NCI-H1048 (cell line): ENCODE measurements around the gene AGBL1.

Experiments used
- DNase-seq: peaks from one replicate; lab custom pipeline; 2025; lab: John Stamatoyannopoulos, UW

The AGBL1 gene

DNA sequence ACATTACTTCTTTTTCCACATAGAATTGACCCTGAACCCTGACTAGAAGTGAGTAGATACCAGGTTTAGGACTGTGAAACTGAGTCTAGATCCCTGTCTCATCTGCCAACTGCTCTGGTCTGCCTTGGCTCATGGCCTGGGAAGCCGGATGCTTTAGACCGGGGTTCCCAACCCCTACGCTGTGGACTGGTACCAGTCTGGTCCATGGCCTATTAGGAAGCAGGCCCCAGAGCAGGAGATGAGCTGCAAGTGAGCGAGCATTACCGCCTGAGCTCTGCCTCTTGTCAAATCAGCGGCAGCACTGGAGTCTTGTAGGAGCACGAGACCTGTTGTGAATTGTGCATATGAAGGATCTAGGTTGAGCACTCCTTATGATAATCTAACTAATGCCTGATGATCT lies 734.2 kb downstream of the AGBL1 start:
- no peak for DNase-seq

DNA sequence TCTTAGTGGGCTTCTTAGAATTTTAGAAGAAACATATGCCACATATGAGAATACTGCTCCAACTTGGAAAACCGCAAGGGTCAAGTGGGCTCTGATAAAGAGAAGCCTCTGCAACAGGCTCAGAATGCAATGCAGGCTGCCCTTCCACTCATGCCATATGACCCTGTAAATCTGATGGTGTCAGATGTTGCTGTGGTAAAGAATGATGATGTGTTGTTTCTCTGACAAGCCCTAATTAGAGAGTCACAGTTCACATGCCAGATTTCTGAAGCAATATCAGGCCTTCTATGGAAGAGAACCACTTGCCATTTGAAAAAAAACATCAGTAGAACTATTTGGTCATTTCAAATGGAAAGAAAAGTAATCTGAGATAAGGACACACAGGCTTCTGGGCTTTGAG lies 749.6 kb downstream of the AGBL1 start:
- DNase-seq: no peak

DNA sequence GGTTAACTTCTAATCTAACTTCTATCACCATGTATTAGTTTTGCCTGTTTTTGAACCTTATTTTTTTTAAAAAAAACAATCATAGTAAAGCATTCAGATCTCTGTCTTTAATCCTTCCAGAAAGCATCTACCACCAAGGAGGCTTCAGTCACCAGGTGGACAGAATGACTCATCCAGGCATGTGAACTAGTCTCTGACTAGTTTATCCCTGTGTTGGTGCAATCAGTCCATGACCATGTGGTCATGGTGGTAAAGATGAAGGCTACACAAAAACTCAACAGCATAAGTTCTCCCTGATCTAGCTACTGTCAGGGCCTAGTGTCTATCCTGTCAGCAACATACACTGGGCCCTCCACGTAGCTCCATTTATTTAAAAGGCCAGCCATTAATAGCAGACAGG lies 750.6 kb downstream of the AGBL1 start:
- no peak for DNase-seq

DNA sequence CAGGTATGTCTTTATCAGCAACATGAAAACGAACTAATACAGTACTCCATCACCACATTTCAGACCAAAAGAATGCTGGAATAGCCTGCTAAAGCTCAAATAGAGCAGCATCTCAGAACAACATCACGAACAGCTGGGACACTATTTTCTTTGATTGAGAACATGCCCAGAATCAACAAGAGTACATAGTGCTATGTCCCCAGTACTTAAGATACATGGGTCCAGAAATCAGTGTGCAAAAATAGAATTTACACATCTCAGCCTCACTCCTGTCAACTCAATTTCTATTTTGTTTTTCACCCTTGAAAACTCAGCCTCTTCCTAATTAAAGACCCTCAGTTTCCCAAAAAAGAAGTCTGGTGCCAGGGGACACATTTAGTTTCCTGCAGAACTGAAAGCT lies 753.9 kb downstream of the AGBL1 start:
- no peak for DNase-seq

DNA sequence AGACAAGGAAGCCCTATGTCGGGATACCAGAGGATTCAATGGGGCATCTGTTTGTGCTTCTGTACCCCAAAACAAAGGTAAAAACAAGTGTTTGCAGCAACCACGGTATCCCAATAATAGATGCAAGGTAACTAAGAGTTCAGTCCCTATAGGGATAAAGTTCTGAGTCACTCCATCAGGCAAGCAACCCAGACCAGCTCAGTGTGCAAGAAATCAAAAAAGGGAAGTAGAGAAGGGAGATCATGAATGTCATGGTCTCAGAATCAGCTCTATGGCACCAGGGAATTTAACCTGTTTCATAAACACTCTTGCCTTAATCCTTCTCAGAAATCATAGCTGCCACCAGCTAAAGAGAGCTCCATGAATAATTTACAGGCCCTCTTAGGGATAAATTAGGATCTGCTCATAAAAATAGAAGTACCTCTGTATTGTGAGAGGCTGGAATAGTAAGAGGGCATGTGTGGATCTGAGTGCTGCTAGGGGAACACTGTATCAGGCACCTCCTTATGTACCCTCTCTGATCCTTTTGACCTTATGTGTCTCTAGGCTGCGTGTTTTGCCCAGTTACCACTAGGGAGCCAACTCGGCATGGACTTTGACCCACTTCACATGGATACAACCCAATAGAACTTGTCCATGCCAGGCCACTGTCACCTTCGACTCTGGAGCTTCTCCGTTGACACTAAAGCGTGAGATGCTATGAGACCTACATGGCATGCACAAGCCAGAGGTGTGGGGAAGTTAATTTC lies 754.6 kb downstream of the AGBL1 start:
- no peak for DNase-seq

DNA sequence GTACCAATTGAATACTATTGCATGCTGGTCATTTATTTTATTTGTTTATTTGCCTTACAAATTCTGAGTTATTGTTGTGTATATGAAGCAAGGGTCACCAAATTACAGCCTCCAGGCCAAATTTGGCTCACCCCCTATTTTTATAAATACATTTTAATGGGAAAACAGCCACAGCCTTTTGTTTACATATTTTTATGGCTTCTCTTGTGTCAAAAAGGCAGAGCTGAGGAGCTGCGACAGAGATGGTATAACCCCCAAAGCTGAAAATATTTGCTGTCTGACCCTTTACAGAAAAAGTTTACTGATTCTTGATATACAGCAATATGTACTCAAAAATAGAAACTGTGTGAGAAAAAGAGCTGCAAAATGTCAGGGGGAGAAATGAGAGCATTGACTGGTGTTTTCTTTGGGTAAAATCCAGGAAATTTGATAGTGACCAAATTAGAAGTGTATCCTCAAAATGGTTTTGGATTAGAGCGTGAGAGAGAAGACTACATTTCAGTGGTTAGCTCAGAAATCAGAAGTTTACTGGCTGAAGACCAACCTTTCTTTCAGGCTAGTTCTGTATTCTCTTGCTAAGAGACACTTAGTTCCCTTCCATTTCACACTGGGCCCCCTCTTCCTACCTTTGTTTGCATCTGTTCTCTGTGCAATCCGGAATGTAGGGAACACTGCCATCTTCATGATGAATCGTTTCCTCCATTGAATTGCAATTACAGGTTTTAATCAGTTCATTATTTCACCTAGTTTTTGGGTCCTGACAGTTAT lies 757.8 kb downstream of the AGBL1 start:
- DNase-seq: no peak

DNA sequence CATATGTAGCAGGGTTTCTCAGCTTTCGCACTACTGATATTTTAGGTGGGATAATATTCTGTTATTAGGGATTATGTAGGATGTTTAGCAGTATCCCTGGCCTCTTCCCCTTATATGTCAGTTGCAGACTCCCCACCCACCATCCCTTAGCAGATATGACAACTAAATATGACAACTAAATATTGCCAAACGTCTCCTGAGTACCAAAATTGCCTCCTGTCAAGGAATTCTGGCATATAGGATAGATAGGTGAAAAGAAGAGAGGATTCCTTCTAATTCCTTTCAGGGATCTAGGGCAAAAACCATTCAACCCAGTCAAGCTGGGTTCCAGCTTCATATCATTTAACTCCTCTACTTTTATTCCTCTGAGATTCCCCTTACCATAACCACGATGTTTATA lies 759.8 kb downstream of the AGBL1 start:
- no peak for DNase-seq

DNA sequence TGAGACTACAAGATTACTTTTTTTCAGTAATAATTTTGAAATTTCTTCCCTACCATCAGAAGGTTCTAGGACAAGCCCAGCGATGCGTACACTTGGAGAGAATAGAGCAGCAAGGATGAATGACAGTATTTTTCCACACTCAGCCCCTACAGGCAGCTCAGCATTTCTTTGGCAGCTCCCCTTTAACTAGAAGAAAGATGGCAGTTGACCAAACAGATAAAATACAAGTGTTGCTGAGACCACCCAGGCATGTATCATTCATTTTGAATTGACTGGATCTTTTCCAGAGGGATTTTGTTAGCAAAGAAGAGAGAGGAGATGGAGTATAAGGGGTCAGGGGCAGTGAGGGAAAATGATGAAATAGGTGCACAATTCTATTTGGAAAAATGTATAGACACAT lies 761.3 kb downstream of the AGBL1 start:
- no peak for DNase-seq

DNA sequence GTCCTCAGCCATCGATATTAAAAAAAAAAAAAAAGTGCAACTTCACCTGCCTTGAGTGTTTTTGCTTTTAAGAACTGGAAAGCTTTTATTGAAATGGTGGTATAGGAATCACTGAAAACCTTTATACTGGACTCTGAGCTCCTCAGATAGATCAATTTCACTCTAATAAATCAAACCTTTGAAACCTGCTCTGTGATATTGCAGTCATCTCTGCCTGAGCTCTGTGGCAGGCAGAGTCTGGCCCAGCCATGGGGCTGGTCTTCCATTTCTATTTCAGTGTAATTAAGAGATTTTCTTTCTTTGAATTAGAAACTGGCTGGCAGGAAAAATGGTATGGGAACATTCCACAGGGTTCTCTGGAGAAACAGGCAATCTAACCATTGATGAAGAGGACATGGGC lies 762.5 kb downstream of the AGBL1 start:
- no peak for DNase-seq

DNA sequence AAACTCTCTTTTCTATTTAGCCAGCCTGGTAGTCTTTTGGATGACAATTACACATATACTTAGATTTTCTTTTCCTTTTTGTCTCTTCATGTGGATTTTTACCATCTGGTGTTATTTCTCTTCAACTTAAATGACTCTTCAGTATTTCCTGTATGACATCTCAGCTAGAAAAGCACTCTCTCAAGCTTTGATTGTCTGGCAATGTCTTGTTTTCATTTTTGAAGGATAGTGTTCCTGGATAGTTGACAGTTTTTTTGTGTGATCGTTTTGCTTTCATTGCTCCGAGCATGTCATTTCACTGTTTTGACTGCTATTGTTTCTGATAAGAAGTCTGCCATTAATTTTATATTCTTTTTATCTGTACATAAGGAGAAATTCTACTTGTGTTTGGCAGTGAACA lies 766.4 kb downstream of the AGBL1 start:
- no peak for DNase-seq

DNA sequence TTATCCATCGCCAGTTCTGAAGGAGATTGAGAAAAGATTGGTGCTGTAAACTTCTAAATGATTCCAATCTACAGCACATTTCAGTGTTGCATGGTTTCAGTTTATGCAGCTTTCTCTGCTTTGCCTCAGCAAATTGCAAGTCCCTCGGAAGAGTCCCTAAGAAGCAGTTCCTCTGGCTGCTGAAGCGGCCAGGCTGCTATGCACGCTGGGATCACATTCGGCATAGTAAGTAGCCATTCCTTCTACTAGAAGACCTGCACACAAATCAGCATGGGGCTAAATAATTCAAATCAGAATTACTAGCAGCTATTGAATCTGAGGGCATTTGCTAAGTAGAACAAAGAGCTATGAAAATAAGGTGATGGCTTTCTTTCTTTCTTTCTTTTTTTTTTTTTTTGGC lies 769.5 kb downstream of the AGBL1 start:
- DNase-seq: no peak

DNA sequence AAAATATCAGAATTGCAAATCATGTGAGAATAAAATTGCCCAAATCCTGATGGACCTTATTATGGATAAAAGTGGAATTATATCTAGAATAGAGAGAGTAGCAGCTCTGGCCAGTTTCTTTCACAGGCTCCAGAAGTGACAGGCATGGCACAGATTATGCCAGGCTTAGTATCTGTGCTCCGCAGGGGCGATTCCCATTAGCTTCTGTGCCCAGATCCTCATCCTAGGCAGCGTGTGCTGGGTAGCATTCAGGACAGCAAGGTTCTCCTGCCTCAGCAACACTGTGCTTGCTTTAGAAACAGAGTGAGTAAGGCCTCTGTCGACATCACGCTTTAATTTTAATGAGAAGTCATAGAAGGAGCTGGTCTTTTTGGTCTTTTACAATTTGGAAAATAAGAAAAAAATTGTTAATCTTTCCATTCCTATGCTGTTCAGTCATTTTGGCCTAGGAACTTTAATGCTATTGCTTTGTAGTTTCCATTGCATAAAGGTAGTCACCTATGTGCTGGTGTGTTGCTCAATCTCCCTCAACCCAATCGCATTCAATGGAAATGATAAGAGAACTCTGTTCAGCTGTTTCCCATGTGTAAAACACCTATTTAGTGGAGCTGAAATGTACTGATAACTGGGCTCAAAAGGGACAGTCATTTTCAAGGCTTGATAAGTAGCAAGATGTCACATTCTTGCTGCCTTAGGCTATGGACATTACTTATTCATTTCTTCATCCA lies 770.1 kb downstream of the AGBL1 start:
- no peak for DNase-seq

DNA sequence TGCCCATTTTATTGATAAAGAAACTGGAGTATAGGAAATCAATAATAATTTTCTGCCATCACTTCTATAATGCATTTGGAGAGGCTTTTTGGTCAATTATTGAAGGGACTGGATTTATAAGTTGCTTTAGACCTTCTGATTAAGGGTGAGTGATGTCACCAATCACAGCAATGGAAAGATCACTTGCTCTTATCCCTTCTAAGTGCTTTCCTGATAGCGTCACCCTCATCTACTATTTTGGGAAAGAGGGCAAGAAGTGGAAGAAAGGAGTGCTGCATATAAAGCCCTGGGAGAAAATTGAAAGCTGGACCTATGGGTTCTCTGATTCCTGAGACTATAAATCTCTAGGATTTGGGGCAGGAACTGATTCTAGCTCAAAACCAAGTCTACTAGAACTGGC lies 771.3 kb downstream of the AGBL1 start:
- no peak for DNase-seq

DNA sequence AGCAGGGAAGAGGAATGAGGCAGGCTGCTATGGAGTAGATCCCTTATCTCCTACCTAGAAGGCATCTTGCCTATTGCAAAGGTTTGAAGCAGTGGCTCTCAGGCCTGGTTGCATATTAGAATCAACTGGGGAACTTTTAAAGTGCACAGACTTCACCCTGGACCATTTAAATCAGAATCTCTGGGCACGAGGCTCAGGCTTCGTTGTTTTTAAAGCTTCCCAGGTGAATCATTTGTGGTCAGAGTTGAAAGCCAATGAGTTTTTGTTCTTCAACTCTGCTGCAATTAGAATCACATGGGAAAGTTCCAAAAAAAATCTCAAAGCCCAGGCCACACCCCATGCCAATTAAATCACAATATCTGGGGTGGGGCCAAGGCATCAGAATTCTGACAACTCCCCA lies 773.1 kb downstream of the AGBL1 start:
- DNase-seq: no peak

DNA sequence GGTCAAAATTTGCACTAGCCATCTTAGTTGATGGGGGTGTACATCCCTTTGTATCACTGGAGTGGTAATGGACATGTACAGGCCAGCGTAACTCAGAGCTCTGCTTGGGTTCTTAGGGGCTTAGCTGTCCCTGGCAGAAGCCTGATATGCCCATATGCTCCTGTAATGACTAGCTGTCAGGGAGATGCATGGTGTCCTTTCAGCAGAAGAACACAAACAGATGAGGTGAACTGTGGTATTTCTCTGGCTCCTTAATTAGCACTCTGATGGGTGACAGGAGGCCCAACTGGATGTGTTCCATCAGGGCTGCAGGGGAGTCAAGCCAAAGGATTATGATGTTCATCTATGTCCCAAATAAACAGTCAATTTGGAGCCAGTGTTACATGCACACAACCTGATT lies 774.5 kb downstream of the AGBL1 start:
- no peak for DNase-seq

DNA sequence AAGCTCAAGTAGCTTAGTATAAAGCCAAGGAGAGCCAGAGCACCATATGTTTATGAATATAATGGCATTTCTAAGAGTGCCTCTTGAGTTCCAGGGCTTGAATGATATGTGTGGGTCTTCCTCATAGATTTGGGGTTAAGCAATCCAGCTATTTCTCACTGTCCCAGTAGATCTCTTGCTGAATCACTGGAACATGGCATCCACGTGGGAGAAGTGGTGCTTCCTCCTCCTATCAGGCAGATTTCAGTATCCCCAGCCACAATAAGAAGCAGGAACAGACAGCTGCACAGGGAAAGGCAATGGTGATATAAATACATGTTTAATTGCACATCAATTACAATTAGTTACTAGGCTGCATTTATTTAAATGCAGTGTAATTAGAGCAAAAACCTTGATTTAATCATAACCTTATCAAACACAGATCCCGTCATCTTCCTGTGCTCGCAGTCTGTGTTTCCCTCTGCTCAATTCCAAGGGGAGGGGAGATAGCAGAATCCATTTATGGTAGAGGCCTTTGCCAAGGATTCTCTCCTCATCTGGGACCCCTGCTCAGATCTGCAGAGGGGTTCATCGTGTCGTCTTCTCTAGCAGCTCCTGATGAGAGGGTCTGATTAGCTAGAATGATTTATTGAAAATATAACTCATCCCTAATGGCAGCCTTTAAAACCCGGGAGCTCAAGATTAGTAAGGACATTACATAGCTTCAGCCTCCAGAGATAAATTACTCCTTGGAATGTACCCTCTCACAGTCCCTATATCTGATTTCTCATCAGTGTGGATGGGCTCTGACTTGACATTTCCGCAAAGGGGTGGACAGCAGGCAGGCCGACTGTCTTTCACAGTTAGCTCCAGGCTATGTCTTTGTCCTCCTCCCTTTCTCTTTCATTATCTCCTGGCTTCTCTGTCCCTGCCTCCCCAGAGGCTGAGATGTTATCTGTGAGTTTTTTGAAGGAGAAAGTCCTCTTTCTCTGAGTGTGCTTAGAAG lies 775.9 kb downstream of the AGBL1 start:
- no peak for DNase-seq

DNA sequence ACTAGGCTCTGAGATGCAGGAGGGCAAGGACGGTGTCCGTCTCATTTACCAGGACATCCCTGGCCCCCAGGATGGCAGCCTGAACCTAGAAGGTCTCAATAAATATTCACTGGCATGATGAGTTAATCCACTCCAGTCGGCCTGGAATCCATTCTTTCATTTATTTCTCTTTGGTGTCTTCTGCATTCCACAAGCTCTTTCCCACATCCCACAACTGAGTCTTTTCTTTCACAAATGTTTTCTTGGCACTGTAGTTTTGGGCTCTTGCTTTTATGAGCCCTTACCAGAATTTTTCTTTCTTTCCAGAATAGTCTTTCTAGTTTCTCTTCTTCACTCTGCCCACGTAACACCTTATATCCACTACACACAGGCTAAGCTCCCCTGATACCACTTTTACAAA lies 778.0 kb downstream of the AGBL1 start:
- no peak for DNase-seq

DNA sequence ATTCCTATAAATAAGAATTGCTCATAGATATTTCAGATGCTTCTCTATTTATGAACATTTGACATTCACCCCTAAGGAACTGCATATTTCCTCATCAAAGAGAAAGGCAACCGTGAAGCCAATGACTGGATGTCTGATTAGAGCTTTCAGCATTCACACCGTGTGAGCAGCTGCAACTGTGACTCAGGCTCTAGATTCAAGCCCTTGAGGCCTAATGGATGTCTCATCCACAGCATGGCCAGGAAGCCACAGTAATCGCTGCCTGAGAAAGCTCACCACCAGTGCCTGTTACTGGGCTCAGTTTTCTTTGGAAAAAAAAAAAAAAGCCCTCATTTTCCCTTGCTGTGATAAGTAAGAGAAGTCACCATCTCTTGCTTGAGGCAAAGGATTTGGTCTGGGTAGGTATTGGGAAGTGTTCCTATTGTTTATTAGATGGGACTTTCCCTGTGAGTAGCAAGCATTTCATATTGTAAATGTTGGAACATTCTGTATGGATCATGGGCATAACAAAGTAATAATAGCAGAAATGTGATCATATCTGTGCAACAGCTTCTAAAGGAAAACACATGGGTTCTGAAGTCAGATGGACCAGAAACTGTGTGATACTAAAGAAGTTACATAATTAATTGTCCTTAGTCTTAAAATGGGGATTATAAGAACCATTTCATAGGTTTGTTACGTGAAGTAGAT lies 783.7 kb downstream of the AGBL1 start:
- no peak for DNase-seq

DNA sequence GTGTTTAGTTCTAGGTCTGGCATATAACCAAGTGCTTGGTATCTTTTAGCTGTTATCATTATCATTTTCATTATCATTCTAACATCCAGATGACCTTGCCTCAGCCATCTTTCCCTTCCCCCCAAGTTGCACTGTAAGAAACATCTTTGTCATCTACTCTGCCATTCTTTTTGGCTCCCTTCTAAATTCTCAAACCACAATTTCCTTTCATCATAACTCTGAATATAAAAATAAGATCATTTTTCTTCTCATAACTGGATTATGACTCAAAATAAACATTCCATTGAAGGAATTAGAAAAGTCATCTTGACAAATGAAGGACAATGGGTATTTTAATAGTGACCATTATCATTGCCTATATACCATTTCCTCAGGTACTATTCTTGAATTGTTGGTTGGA lies 786.2 kb downstream of the AGBL1 start:
- no peak for DNase-seq

DNA sequence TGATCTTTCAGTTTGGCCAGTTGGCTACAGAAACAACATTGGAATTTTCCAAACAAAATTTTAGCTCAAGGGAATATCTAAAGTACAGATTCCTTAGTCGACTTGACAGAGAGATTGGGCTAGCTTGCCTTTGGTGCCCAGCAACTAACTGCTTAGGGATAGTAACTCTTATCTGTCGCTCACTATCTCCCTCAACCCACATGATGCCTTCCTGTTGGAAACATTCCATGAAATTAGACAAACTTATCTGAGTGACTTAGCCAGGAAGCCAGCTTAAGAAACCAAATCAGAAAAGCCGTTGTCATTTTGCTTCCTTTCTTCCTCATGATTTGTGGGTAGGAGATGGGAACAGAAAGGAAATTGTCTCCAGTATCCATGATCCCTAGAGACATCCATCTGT lies 791.2 kb downstream of the AGBL1 start:
- no peak for DNase-seq

DNA sequence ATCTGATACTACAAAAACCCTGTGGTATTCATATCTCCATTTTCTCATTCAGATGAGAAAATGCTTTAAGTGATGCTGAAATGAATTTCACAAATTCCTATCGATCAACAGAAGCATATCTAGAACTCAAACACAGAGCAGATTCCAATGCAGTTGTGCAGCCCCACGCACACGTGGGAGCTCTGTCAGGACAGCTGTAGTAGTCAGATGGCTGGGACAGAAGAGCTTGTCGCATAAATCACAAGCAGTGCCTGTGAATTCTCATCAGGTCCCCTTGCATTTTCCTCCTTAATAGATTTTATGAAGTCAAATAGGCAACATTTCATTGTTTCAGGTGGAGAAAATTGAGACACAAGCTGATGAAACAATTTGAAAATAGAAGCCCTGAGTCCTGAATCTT lies 792.3 kb downstream of the AGBL1 start:
- no peak for DNase-seq
